ENCODE measurements around the gene DAGLA.

GRCh38 chr11:61636676-61637075 is 43.5 kb upstream of the DAGLA start:
- TF ChIP-seq CTCF (IDR thresholded peaks at IDR 0.05) (no peak), POLR2A (IDR thresholded peaks at IDR 0.05; ENCODE audit: low read depth) (no peak), POLR2AphosphoS5 (IDR thresholded peaks at IDR 0.05) (no peak), EP300 (IDR thresholded peaks at IDR 0.05) (no peak)
